ENCODE measurements around the gene PDE4D. TPM values are rescaled to one million over a fixed set of nuclear protein-coding genes. Genes with fewer than 3 reads are reported as not detected.

PDE4D gene
- total and polyA plus RNA-seq, 2 donors (not counting 1 experiment from before 2014, with no cell fraction given): 14.9 to 171 TPM

DNA sequence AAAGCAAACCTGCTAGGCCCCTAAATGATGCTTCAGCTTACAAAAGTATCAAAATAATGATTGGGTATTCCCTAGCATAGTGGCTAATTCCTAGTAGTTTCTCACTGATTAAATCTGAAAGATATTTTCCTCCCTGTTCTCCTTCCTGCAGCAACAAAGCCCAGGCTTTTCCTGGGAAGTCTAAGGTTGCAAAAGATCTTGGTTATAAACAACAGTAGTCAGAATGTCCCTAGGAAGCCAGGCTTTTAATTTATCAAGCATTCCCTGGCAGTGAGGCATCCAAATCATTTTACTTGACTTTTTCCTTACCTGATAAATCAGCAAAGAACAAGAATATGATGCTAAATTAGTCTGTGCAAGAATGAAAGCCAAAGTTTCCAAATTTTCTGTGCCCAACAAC, 272.0 kb downstream of the PDE4D start:
- TF ChIP-seq, protein P1, sequence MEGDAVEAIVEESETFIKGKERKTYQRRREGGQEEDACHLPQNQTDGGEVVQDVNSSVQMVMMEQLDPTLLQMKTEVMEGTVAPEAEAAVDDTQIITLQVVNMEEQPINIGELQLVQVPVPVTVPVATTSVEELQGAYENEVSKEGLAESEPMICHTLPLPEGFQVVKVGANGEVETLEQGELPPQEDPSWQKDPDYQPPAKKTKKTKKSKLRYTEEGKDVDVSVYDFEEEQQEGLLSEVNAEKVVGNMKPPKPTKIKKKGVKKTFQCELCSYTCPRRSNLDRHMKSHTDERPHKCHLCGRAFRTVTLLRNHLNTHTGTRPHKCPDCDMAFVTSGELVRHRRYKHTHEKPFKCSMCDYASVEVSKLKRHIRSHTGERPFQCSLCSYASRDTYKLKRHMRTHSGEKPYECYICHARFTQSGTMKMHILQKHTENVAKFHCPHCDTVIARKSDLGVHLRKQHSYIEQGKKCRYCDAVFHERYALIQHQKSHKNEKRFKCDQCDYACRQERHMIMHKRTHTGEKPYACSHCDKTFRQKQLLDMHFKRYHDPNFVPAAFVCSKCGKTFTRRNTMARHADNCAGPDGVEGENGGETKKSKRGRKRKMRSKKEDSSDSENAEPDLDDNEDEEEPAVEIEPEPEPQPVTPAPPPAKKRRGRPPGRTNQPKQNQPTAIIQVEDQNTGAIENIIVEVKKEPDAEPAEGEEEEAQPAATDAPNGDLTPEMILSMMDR (IDR thresholded peaks at IDR 0.05): no peak
- no peak for TF ChIP-seq EZH2 (IDR thresholded peaks at IDR 0.05; ENCODE audit: borderline replicate concordance, insufficient read depth, low read depth, low read length, poor library complexity, severe bottlenecking)
- Mint-ChIP-seq H3K9me3 (ENCODE audit: insufficient read depth) (no peaks in the 10 kb centered on the region), H3K4me1 (peaks cover 28% of the 10 kb centered on the region), H3K27ac (no peak overlapping the region), H3K27me3 (no peaks in the 10 kb centered on the region), H3K4me3 (no peak overlapping the region)
- intact Hi-C loops (cut with micrococcal nuclease): no loop called here
- Histone ChIP-seq H3K9me3 (ENCODE audit: control extremely low read depth in 1 of 3, control insufficient read depth in 2 of 3, insufficient read depth in 1 of 3, low read length in 2 of 3) (no peaks in the 10 kb centered on the region), H4K20me1 (ENCODE audit: control insufficient read depth, insufficient read depth, low read length, poor library complexity, severe bottlenecking) (no peaks in the 10 kb centered on the region), H3K4me2 (replicated peaks; ENCODE audit: low read depth, low read length, poor library complexity, severe bottlenecking) (peak overlapping the region; percentile 39), H3K27ac (ENCODE audit: low read length in 2 of 2) (no peak overlapping the region), H3K36me3 (replicated peaks in 1 of 2; ENCODE audit: control extremely low read depth in 1 of 2, control insufficient read depth in 1 of 2, extremely low read depth in 1 of 2, insufficient read depth in 2 of 2, low read length in 1 of 2) (no peaks in the 10 kb centered on the region), H2AFZ (ENCODE audit: insufficient read depth, low read depth, low read length, poor library complexity, severe bottlenecking) (no peak overlapping the region), H3K4me3 (ENCODE audit: control extremely low read depth in 1 of 5, extremely low read depth in 1 of 5, insufficient read depth in 1 of 5, low read depth in 2 of 5, low read length in 4 of 5) (no peak overlapping the region), H3K9ac (ENCODE audit: low read length) (no peak overlapping the region), H3K79me2 (ENCODE audit: control insufficient read depth, insufficient read depth, low read length) (no peaks in the 10 kb centered on the region), H3K4me1 (ENCODE audit: control insufficient read depth in 2 of 2, insufficient read depth in 2 of 2, low read length in 2 of 2) (peaks cover 17 to 18% of the 10 kb centered on the region in 2 donors), H3K27me3 (replicated peaks in 1 of 4; ENCODE audit: control extremely low read depth in 1 of 4, control insufficient read depth in 3 of 4, insufficient read depth in 4 of 4, low read length in 3 of 4) (no peaks in the 10 kb centered on the region)
- ChIA-PET POLR2A (no interaction called here), CTCF (interaction anchor here (1.1 to 1.2 kb wide), 2 partner anchors 39 to 240 kb away, joined by 3 to 5 read pairs; no protein-coding TSS in a partner anchor)
- DNase-seq (no peak), ATAC-seq (ENCODE audit: low read depth) (no peak)

DNA sequence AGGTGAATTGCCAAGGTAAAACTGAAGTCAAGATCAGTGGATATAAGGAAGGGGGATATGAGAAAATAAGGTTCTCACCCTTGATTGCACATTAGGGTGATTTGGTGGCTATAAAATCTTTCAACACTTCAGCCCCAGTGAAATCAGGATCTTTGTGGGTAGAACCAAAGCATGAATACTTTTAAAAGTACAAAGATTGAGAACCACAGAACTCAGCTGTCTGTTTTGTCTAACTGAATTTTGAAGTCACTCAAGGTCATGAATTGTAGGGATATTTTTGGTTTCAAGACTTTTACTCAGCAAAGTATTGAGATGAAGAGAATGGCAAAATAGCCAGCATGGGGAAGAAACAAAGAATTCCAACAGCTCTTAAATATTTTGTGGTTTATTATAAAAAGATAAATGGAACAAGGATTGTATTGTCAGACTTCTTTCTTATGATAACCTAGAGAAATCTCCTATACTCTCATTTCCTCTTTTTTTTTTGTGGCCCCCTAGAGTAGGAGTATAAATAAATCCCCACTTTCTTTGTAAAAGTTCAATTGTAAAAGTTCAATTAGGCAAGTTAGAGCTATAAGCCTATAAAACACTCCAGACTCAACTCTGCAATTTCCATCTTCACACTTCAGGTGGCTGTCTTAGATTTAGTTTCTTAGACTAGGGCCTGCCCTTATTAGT, 272.9 kb downstream of the PDE4D start:
- no peak overlapping the region for H3K4me3 Mint-ChIP-seq
- peaks cover 28% of the 10 kb centered on the region for H3K4me1 Mint-ChIP-seq
- no peaks in the 10 kb centered on the region for H3K27me3 Mint-ChIP-seq
- H3K9me3 Mint-ChIP-seq (ENCODE audit: insufficient read depth): no peaks in the 10 kb centered on the region
- Histone ChIP-seq H3K27me3 (replicated peaks in 1 of 4; ENCODE audit: control extremely low read depth in 1 of 4, control insufficient read depth in 3 of 4, insufficient read depth in 4 of 4, low read length in 3 of 4) (no peaks in the 10 kb centered on the region), H3K79me2 (ENCODE audit: control insufficient read depth, insufficient read depth, low read length) (no peaks in the 10 kb centered on the region), H3K9me3 (ENCODE audit: control extremely low read depth in 1 of 3, control insufficient read depth in 2 of 3, insufficient read depth in 1 of 3, low read length in 2 of 3) (no peaks in the 10 kb centered on the region), H3K36me3 (replicated peaks in 1 of 2; ENCODE audit: control extremely low read depth in 1 of 2, control insufficient read depth in 1 of 2, extremely low read depth in 1 of 2, insufficient read depth in 2 of 2, low read length in 1 of 2) (no peaks in the 10 kb centered on the region), H3K4me3 (ENCODE audit: control extremely low read depth in 1 of 5, extremely low read depth in 1 of 5, insufficient read depth in 1 of 5, low read depth in 2 of 5, low read length in 4 of 5) (no peak overlapping the region), H4K20me1 (ENCODE audit: control insufficient read depth, insufficient read depth, low read length, poor library complexity, severe bottlenecking) (no peaks in the 10 kb centered on the region), H2AFZ (ENCODE audit: insufficient read depth, low read depth, low read length, poor library complexity, severe bottlenecking) (no peak overlapping the region), H3K4me1 (ENCODE audit: control insufficient read depth in 2 of 2, insufficient read depth in 2 of 2, low read length in 2 of 2) (peaks cover 17 to 18% of the 10 kb centered on the region in 2 donors), H3K4me2 (replicated peaks; ENCODE audit: low read depth, low read length, poor library complexity, severe bottlenecking) (peak overlapping the region; percentile 39), H3K9ac (ENCODE audit: low read length) (no peak overlapping the region), H3K27ac (ENCODE audit: low read length in 2 of 2) (peak overlapping the region; percentile 12 to 41)
- peak; percentile 47 for ATAC-seq (ENCODE audit: low read depth)
- CTCF ChIA-PET: interaction anchor here (0.6 to 1.5 kb wide), 4 partner anchors 39 to 240 kb away, joined by 3 to 5 read pairs (median 3); no protein-coding TSS in a partner anchor
- POLR2A ChIA-PET: no interaction called here
- TF ChIP-seq, protein P1 (IDR thresholded peaks at IDR 0.05): no peak
- no peak for TF ChIP-seq EZH2 (IDR thresholded peaks at IDR 0.05; ENCODE audit: borderline replicate concordance, insufficient read depth, low read depth, low read length, poor library complexity, severe bottlenecking)
- peak overlapping the region; percentile 57 for H3K27ac Mint-ChIP-seq
- intact Hi-C loops (cut with micrococcal nuclease): no loop called here
- peak; percentile 26 for DNase-seq
